GM12874 (cell line): ENCODE results near the gene MRLN.

Experiments used
- CTCF ChIP-seq: IDR thresholded peaks from 2 replicates; pipeline ENCODE4 v1.5.1; 2011; ENCODE audit warnings: low read depth, mild to moderate bottlenecking, control low read depth, low read length, moderate library complexity; ENCODE audit not compliant: insufficient read depth

Gene MRLN

GRCh38 chr10:59753267-59753666, at the start of gene MRLN:
Gene MRLN, minus strand, starts transcription at chr10:59753455.
- TF ChIP-seq CTCF, result no peak

- no peak for TF ChIP-seq CTCF
Observed at GRCh38 chr10:59801171-59801570, 47.9 kb upstream of the MRLN start.

GRCh38 chr10:59799421-59799820, 46.2 kb upstream of the MRLN start:
- TF ChIP-seq CTCF, result no peak

- TF ChIP-seq CTCF, result no peak
Observed at GRCh38 chr10:59793919-59794318, 40.7 kb upstream of the MRLN start.

- TF ChIP-seq CTCF, result no peak
Observed at GRCh38 chr10:59792812-59793211, 39.6 kb upstream of the MRLN start.

GRCh38 chr10:59791601-59792000, 38.3 kb upstream of the MRLN start:
- TF ChIP-seq CTCF, result no peak

- TF ChIP-seq CTCF, result no peak
Observed at GRCh38 chr10:59781511-59781910, 28.3 kb upstream of the MRLN start.

- TF ChIP-seq CTCF, result no peak
Observed at GRCh38 chr10:59779756-59780533, 26.7 kb upstream of the MRLN start.
